ENCODE results near the gene CDC34. TPM values are rescaled to one million over a fixed set of nuclear protein-coding genes. Genes with fewer than 3 reads are reported as not detected.

CDC34 gene
- total and polyA plus RNA-seq, 2 of the 8 experiments (the other 6 are each of a cell fraction or from before 2014, with no cell fraction given) = 95.9 to 129 TPM

DNA sequence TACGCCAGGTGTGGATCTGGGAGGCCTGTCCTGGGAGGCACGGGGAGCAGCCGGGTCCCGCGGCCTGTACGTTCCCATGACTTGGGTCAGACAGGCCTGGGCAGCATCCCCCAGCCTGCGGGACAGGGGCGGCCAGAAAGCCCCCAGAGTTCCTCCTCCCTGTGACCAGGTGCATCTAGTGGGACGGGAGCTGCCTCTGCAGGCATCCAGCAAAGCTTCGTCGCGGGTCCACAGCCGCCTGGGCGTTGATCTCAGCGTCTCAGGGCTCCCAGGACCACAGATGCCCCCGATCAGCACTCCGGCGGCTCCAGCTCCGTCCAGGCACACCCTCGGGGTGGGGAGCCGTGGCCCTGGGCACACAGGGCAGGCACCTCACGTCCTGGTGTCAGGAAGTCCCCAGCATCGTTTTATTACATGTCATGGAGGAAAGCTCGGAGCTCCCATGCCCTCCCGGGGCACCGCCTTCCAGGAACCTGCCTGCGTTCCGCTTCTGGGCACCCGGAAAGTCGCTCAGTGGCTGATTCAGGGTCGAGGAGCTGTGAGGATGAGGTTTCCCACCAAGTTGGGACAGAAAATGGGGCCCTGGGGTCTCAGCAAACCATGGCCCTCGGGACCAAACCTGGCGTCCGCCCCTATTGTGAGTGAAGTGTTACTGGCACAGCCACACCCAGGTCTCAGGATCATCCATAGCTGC lies 10.8 kb downstream of the CDC34 start (continued):
- no peak for TF ChIP-seq TBP (IDR thresholded peaks at IDR 0.05; ENCODE audit: low read depth, low read length)
- TF ChIP-seq, protein P1, sequence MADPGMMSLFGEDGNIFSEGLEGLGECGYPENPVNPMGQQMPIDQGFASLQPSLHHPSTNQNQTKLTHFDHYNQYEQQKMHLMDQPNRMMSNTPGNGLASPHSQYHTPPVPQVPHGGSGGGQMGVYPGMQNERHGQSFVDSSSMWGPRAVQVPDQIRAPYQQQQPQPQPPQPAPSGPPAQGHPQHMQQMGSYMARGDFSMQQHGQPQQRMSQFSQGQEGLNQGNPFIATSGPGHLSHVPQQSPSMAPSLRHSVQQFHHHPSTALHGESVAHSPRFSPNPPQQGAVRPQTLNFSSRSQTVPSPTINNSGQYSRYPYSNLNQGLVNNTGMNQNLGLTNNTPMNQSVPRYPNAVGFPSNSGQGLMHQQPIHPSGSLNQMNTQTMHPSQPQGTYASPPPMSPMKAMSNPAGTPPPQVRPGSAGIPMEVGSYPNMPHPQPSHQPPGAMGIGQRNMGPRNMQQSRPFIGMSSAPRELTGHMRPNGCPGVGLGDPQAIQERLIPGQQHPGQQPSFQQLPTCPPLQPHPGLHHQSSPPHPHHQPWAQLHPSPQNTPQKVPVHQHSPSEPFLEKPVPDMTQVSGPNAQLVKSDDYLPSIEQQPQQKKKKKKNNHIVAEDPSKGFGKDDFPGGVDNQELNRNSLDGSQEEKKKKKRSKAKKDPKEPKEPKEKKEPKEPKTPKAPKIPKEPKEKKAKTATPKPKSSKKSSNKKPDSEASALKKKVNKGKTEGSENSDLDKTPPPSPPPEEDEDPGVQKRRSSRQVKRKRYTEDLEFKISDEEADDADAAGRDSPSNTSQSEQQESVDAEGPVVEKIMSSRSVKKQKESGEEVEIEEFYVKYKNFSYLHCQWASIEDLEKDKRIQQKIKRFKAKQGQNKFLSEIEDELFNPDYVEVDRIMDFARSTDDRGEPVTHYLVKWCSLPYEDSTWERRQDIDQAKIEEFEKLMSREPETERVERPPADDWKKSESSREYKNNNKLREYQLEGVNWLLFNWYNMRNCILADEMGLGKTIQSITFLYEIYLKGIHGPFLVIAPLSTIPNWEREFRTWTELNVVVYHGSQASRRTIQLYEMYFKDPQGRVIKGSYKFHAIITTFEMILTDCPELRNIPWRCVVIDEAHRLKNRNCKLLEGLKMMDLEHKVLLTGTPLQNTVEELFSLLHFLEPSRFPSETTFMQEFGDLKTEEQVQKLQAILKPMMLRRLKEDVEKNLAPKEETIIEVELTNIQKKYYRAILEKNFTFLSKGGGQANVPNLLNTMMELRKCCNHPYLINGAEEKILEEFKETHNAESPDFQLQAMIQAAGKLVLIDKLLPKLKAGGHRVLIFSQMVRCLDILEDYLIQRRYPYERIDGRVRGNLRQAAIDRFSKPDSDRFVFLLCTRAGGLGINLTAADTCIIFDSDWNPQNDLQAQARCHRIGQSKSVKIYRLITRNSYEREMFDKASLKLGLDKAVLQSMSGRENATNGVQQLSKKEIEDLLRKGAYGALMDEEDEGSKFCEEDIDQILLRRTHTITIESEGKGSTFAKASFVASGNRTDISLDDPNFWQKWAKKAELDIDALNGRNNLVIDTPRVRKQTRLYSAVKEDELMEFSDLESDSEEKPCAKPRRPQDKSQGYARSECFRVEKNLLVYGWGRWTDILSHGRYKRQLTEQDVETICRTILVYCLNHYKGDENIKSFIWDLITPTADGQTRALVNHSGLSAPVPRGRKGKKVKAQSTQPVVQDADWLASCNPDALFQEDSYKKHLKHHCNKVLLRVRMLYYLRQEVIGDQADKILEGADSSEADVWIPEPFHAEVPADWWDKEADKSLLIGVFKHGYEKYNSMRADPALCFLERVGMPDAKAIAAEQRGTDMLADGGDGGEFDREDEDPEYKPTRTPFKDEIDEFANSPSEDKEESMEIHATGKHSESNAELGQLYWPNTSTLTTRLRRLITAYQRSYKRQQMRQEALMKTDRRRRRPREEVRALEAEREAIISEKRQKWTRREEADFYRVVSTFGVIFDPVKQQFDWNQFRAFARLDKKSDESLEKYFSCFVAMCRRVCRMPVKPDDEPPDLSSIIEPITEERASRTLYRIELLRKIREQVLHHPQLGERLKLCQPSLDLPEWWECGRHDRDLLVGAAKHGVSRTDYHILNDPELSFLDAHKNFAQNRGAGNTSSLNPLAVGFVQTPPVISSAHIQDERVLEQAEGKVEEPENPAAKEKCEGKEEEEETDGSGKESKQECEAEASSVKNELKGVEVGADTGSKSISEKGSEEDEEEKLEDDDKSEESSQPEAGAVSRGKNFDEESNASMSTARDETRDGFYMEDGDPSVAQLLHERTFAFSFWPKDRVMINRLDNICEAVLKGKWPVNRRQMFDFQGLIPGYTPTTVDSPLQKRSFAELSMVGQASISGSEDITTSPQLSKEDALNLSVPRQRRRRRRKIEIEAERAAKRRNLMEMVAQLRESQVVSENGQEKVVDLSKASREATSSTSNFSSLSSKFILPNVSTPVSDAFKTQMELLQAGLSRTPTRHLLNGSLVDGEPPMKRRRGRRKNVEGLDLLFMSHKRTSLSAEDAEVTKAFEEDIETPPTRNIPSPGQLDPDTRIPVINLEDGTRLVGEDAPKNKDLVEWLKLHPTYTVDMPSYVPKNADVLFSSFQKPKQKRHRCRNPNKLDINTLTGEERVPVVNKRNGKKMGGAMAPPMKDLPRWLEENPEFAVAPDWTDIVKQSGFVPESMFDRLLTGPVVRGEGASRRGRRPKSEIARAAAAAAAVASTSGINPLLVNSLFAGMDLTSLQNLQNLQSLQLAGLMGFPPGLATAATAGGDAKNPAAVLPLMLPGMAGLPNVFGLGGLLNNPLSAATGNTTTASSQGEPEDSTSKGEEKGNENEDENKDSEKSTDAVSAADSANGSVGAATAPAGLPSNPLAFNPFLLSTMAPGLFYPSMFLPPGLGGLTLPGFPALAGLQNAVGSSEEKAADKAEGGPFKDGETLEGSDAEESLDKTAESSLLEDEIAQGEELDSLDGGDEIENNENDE (IDR thresholded peaks at IDR 0.05; ENCODE audit: insufficient replicate concordance, low read length) = no peak

Measured in H1 (cell line).